HG02588 (cell line): ENCODE data around the gene DTNBP1.

Source experiments
- ATAC-seq: cut with Tn5 transposase; IDR thresholded peaks from one replicate; pipeline ENCODE4 v1.9.1; 2021; ENCODE audit warnings: mild to moderate bottlenecking, moderate library complexity; ENCODE audit not compliant: unreplicated experiment

DTNBP1 gene

GRCh38 chr6:15594512-15595259, 68.1 kb downstream of the DTNBP1 start:
- no peak for ATAC-seq

GRCh38 chr6:15593798-15594197, 69.0 kb downstream of the DTNBP1 start:
- no peak for ATAC-seq

GRCh38 chr6:15592610-15593009, 70.2 kb downstream of the DTNBP1 start:
- ATAC-seq, result no peak

- ATAC-seq, result no peak
Measured at GRCh38 chr6:15588971-15589634, 73.7 kb downstream of the DTNBP1 start.

GRCh38 chr6:15586503-15586902, 76.3 kb downstream of the DTNBP1 start:
- no peak for ATAC-seq

GRCh38 chr6:15585760-15586214, 77.0 kb downstream of the DTNBP1 start:
- ATAC-seq, result no peak

- no peak for ATAC-seq
Measured at GRCh38 chr6:15582499-15582898, 80.3 kb downstream of the DTNBP1 start.

GRCh38 chr6:15581751-15582150, 81.1 kb downstream of the DTNBP1 start:
- no peak for ATAC-seq

- no peak for ATAC-seq
Measured at GRCh38 chr6:15580326-15580725, 82.5 kb downstream of the DTNBP1 start.

GRCh38 chr6:15578716-15579391, 84.0 kb downstream of the DTNBP1 start:
- no peak for ATAC-seq

- no peak for ATAC-seq
Measured at GRCh38 chr6:15577550-15578171, 85.2 kb downstream of the DTNBP1 start.

GRCh38 chr6:15577106-15577505, 85.7 kb downstream of the DTNBP1 start:
- ATAC-seq, result no peak

- no peak for ATAC-seq
Measured at GRCh38 chr6:15575357-15576033, 87.3 kb downstream of the DTNBP1 start.

GRCh38 chr6:15574486-15574885, 88.3 kb downstream of the DTNBP1 start:
- no peak for ATAC-seq

- no peak for ATAC-seq
Measured at GRCh38 chr6:15574023-15574422, 88.8 kb downstream of the DTNBP1 start.

GRCh38 chr6:15573384-15573783, 89.4 kb downstream of the DTNBP1 start:
- ATAC-seq, result no peak

- ATAC-seq, result no peak
Measured at GRCh38 chr6:15572296-15573016, 90.4 kb downstream of the DTNBP1 start.

- ATAC-seq, result no peak
Measured at GRCh38 chr6:15570171-15570570, 92.7 kb downstream of the DTNBP1 start.

GRCh38 chr6:15569035-15569995, 93.5 kb downstream of the DTNBP1 start:
- no peak for ATAC-seq
